A673 (cell line): ENCODE data around the gene DSP. TPM values are rescaled to one million over a fixed set of nuclear protein-coding genes. Genes with fewer than 3 reads are reported as not detected.

ENCODE experiments used
- Bru-seq: library from RNA; stranded (reverse); fragments of 400-500 nt; gene quantifications from one replicate; lab custom pipeline; 2021; lab: Mats Ljungman, UMichigan
- BruChase-seq, 2 experiments: library from RNA; stranded (reverse); fragments of 400-500 nt; gene quantifications; one replicate each; lab custom pipeline; 2021; lab: Mats Ljungman, UMichigan
- BruUV-seq: library from RNA; stranded (reverse); fragments of 400-500 nt; replicated peaks from 2 replicates; lab custom pipeline; 2021; lab: Mats Ljungman, UMichigan
- CTCF ChIA-PET: fragments of 300-600 bp; sonication (Branson Sonifier 250); formaldehyde crosslinking; loops from one replicate; lab custom pipeline; 2022; ENCODE audit warnings: antibody characterized with exemption; lab: Charles Lee
- POLR2A ChIA-PET: fragments of 300-600 bp; sonication (Branson Sonifier 250); formaldehyde crosslinking; loops from one replicate; lab custom pipeline; 2022; ENCODE audit warnings: antibody characterized with exemption; ENCODE audit not compliant: low non-redundant PET; lab: Charles Lee
- DNase-seq: peaks from one replicate; pipeline ENCODE4 v3.0.0-alpha.2; 2015; ENCODE audit warnings: low spot score
- H3K27ac ChIP-seq: fragments of 200-600 bp; sonication (generic); 2 replicates; pipeline ENCODE4 v1.5.1; 2016; ENCODE audit warnings: mixed run types, low read depth, mild to moderate bottlenecking, mixed read lengths, antibody characterized with exemption, low read length; ENCODE audit not compliant: poor library complexity, severe bottlenecking
- H3K27me3 ChIP-seq: fragments of 200-600 bp; sonication (generic); replicated peaks from 2 replicates; pipeline ENCODE4 v1.6.1; 2017; ENCODE audit warnings: mixed run types, low read depth, mild to moderate bottlenecking, mixed read lengths, antibody characterized with exemption, low read length; ENCODE audit not compliant: insufficient read depth, poor library complexity
- H3K36me3 ChIP-seq: fragments of 200-600 bp; sonication (generic); 2 replicates; pipeline ENCODE4 v1.6.1; 2016; ENCODE audit warnings: mixed run types, mild to moderate bottlenecking, mixed read lengths, antibody characterized with exemption, low read length; ENCODE audit not compliant: insufficient read depth, poor library complexity, severe bottlenecking
- H3K4me1 ChIP-seq: fragments of 200-600 bp; sonication (generic); 2 replicates; pipeline ENCODE4 v1.6.1; 2017; ENCODE audit warnings: mixed run types, mild to moderate bottlenecking, mixed read lengths, antibody characterized with exemption, low read length; ENCODE audit not compliant: insufficient read depth, poor library complexity, severe bottlenecking
- H3K4me3 ChIP-seq: fragments of 200-600 bp; sonication (generic); 2 replicates; pipeline ENCODE4 v1.5.1; 2016; ENCODE audit warnings: low read depth, mixed run types, mild to moderate bottlenecking, mixed read lengths, low read length; ENCODE audit not compliant: poor library complexity, severe bottlenecking
- H3K9me3 ChIP-seq: fragments of 200-600 bp; sonication (generic); 2 replicates; pipeline ENCODE4 v1.6.1; 2016; ENCODE audit warnings: mixed run types, low read depth, mild to moderate bottlenecking, mixed read lengths, antibody characterized with exemption, low read length; ENCODE audit not compliant: poor library complexity, severe bottlenecking
- EZH2 ChIP-seq: fragments of 200-600 bp; sonication (generic); IDR thresholded peaks from 2 replicates; pipeline ENCODE4 v1.6.1; 2017; ENCODE audit warnings: borderline replicate concordance, low read depth, mild to moderate bottlenecking, mixed read lengths, antibody characterized with exemption, low read length; ENCODE audit not compliant: poor library complexity, severe bottlenecking
- intact Hi-C: fragments of 100-400 bp; cut with micrococcal nuclease; formaldehyde crosslinking; loops from one replicate; pipeline ENCODE4 v1.10.0; 2022; ENCODE audit not compliant: unreplicated experiment
- long read RNA-seq: library from polyadenylated mRNA; stranded (forward); transcript quantifications from one replicate; pipeline ENCODE4 v2.0.0, GENCODE V29; 2022
- total RNA-seq: library from RNA; stranded (reverse); gene quantifications from 2 replicates; pipeline ENCODE4 v1.2.3, GENCODE V29; 2021
- TF ChIP-seq, protein P1 (sequence below): fragments of 300-800, 200-600 bp; sonication (generic); conservative IDR thresholded peaks from 2 replicates; pipeline ENCODE4 v1.5.1; 2017; ENCODE audit warnings: low read depth, mild to moderate bottlenecking, antibody characterized with exemption, low read length, moderate library complexity, mixed read lengths

DSP gene, protein sequence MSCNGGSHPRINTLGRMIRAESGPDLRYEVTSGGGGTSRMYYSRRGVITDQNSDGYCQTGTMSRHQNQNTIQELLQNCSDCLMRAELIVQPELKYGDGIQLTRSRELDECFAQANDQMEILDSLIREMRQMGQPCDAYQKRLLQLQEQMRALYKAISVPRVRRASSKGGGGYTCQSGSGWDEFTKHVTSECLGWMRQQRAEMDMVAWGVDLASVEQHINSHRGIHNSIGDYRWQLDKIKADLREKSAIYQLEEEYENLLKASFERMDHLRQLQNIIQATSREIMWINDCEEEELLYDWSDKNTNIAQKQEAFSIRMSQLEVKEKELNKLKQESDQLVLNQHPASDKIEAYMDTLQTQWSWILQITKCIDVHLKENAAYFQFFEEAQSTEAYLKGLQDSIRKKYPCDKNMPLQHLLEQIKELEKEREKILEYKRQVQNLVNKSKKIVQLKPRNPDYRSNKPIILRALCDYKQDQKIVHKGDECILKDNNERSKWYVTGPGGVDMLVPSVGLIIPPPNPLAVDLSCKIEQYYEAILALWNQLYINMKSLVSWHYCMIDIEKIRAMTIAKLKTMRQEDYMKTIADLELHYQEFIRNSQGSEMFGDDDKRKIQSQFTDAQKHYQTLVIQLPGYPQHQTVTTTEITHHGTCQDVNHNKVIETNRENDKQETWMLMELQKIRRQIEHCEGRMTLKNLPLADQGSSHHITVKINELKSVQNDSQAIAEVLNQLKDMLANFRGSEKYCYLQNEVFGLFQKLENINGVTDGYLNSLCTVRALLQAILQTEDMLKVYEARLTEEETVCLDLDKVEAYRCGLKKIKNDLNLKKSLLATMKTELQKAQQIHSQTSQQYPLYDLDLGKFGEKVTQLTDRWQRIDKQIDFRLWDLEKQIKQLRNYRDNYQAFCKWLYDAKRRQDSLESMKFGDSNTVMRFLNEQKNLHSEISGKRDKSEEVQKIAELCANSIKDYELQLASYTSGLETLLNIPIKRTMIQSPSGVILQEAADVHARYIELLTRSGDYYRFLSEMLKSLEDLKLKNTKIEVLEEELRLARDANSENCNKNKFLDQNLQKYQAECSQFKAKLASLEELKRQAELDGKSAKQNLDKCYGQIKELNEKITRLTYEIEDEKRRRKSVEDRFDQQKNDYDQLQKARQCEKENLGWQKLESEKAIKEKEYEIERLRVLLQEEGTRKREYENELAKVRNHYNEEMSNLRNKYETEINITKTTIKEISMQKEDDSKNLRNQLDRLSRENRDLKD (N-terminal part only)
- total RNA-seq = 0.28 and 0.46 TPM in 2 replicates
- Bru-seq, nascent RNA = percentile 17 among the genes with signal in this experiment
- BruChase-seq, experiment 1, labeled RNA remaining after a 2-hour chase = percentile 21 among the genes with signal in this experiment
- percentile 29 among the genes with signal in this experiment for BruChase-seq, experiment 2, labeled RNA remaining after a 6-hour chase
- long read RNA-seq = 0 reads

- peak; percentile 34 for TF ChIP-seq EZH2
- TF ChIP-seq, protein P1, sequence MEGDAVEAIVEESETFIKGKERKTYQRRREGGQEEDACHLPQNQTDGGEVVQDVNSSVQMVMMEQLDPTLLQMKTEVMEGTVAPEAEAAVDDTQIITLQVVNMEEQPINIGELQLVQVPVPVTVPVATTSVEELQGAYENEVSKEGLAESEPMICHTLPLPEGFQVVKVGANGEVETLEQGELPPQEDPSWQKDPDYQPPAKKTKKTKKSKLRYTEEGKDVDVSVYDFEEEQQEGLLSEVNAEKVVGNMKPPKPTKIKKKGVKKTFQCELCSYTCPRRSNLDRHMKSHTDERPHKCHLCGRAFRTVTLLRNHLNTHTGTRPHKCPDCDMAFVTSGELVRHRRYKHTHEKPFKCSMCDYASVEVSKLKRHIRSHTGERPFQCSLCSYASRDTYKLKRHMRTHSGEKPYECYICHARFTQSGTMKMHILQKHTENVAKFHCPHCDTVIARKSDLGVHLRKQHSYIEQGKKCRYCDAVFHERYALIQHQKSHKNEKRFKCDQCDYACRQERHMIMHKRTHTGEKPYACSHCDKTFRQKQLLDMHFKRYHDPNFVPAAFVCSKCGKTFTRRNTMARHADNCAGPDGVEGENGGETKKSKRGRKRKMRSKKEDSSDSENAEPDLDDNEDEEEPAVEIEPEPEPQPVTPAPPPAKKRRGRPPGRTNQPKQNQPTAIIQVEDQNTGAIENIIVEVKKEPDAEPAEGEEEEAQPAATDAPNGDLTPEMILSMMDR = no peak
- ChIA-PET POLR2A (no interaction called here), CTCF (interaction anchor here (0.6 kb wide), 1 partner anchor 178 kb away, joined by 5 read pairs; no protein-coding TSS in a partner anchor)
- Histone ChIP-seq H3K4me3 (peak within 1 kb of the TSS; percentile 58), H3K27me3 (peaks cover 74% of the 10 kb centered on the region), H3K4me1 (peaks cover 11% of the 10 kb centered on the region), H3K27ac (no peak within 1 kb of the TSS), H3K9me3 (no peaks in the 10 kb centered on the region), H3K36me3 (no peaks in the 10 kb centered on the region)
- DNase-seq = peak; percentile 18
- BruUV-seq = no TSS peak
- intact Hi-C loops = no loop called here
Observed at GRCh38 chr6:7541175-7542064, at the start of gene DSP. DSP (plus strand) TSS chr6:7541671; CDS start chr6:7541916, 245 bp downstream.

GRCh38 chr6:7493866-7494265, 47.6 kb upstream of the DSP start:
- ChIA-PET POLR2A (no interaction called here), CTCF (no interaction called here)
- TF ChIP-seq, protein P1 = no peak
- no peak for TF ChIP-seq EZH2
- no peak overlapping the region for H3K4me3 ChIP-seq
- peaks cover 11% of the 10 kb centered on the region for H3K27me3 ChIP-seq
- no peak for DNase-seq
- no peaks in the 10 kb centered on the region for H3K36me3 ChIP-seq
- no TSS peak for BruUV-seq
- no peaks in the 10 kb centered on the region for H3K4me1 ChIP-seq
- intact Hi-C loops = no loop called here
- no peak overlapping the region for H3K27ac ChIP-seq
- peaks cover 5% of the 10 kb centered on the region for H3K9me3 ChIP-seq
